Measurements from ENCODE around the gene FAM120A.

FAM120A gene

DNA sequence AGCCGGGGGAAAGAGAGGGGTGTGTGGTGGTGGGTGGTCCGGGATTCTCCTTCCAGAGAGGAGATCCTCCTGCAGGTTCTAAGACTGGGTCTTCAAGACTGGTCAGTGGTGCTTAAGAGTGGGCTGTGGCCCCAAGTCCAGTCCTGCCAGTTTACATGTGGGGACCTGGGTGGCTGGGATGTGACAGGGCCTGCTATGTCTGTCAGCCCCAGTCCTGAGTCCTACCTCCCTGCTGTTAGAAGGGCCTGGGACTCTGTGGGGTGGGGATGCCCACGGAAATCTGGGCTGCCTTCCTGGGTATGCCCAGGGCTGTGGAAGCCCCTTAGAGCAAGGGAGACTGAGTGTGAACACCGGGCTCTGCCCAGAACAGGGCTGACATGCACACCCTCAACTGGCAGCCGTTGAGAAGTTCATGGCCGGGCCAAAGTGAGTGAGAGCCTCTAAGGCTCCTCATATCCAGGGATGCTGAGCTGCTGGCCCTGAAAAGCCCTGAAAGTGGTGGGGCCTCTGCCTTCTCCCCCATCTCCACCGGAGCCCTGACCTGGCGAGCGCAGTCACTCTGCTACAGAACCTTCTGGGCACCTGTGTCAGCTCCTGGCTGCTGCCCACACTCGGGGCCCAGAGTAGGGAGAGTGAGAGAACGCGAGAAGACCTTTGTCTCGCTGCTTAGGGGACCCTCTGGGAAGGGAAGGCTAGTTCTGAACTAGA is 126.6 kb downstream of the FAM120A start:
- no peak for DNase-seq (ENCODE audit: low read depth)

GRCh38 chr9:93578844-93579243 is 127.4 kb downstream of the FAM120A start:
- no peak for DNase-seq (ENCODE audit: low read depth)

DNA sequence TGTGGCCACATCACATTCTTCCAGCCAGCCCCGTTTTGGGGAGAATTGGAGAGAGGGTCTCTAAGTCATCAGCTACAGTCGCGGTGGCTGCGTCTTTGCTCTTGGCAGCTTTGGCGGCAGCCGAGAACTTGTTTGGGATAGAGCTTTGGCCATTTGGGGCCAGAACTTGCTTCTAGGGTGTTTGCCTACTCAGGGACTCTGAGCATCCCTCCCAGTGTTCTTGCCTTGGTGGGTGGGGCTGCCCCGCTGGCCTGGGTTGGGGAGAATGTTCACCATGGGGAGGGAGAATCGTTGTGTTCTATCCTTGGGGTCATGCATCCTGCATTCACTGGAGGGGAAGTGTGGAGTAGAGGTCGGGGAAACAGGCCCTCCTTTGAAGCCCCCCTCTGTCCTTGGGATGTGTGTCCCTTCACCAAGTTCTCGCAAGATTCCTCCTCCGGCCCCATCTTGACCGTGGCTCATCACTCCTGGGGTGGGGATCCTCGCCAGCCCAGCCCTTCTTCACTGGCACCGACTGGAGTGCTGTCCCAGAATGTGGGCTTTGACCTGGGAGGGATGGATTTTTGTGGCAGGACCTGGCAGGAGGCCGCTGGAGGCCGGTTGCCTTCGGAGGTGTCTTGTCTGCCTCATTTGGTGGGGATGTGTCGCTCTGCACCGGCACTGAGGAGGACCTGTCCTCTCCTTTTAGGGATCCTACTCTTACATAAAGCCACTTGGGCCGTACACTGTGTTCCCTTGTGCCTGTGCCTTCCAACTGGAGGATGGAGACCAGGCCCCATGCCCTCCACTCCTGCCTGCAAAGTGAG is 128.4 kb downstream of the FAM120A start:
- no peak for DNase-seq (ENCODE audit: low read depth)

- DNase-seq (ENCODE audit: low read depth): no peak
Measured at GRCh38 chr9:93580654-93581380, 129.3 kb downstream of the FAM120A start.

- no peak for DNase-seq (ENCODE audit: low read depth)
Measured at GRCh38 chr9:93582115-93582514, 130.6 kb downstream of the FAM120A start.

- DNase-seq (ENCODE audit: low read depth): no peak
Measured at GRCh38 chr9:93582550-93582949, 131.1 kb downstream of the FAM120A start.

- DNase-seq (ENCODE audit: low read depth): no peak
Measured at GRCh38 chr9:93585259-93585658, 133.8 kb downstream of the FAM120A start.

- DNase-seq (ENCODE audit: low read depth): no peak
Measured at GRCh38 chr9:93585695-93586094, 134.2 kb downstream of the FAM120A start.

GRCh38 chr9:93586290-93587057 is 135.0 kb downstream of the FAM120A start:
- DNase-seq (ENCODE audit: low read depth): no peak

GRCh38 chr9:93587284-93587650 is 135.8 kb downstream of the FAM120A start:
- no peak for DNase-seq (ENCODE audit: low read depth)

- no peak for DNase-seq (ENCODE audit: low read depth)
Measured at GRCh38 chr9:93587651-93588347, 136.3 kb downstream of the FAM120A start.

DNA sequence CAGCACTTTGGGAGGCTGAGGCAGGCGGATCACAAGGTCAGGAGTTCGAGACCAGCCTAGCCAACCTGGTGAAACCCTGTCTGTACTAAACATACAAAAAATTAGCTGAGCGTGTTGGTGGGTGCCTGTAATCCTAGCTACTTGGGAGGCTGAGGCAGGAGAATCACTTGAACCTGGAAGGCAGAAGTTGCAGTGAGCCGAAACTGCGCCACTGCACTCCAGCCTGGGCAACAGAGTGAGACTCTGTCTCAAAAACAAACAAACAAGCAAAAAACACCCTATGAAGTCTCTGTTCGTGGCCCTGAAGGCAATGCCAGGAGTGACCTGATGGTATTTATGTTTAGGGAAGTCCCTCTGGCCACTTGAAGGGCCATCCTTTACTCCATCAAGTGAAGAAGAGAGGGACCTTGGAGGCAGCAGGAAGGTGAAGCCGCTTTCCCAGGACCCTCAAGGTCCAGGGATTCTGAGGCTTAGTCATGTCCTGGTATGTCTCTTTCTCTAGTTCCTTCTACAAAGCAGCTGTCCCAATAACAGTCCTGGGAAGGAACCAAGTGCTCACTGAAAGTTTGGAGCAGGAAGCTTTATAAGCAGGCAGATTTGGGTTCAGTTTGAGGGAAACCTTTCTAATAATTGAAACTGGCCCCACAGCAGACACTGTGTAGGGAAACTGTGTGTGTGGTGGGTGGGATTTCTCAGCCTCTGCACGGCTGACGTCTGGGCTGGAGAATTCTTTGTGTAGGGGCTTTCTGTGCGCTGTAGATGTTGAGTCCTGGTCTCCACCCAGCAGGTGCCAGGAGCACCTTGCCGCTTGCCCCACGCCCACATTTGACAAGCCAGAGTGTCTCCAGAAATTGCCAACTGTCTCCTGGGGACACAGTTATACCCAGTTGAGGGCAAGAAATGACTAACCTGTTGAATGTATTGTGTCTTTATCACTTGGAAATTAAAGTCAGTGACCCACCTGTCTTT is 137.4 kb downstream of the FAM120A start:
- no peak for DNase-seq (ENCODE audit: low read depth)

DNA sequence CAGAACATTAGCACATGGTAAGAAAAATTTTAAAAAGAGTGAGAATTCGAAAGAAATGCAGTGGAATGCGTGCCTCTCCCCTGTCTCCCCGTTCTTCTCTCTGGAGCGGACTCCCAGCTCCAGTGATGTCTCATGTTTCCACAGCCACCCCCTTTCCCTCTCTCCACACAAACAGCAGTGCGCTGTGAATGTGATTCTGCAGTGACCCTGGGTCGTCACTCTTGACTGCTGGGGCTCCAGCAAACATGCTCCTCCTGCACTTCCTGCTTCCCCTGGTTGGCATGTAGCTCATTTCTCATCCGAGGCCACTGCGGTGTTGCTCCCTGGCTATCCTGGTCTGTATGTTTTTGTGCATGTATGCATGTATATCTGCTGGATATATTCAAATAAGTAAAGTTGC is 138.2 kb downstream of the FAM120A start:
- DNase-seq (ENCODE audit: low read depth): no peak

- no peak for DNase-seq (ENCODE audit: low read depth)
Measured at GRCh38 chr9:93590609-93591234, 139.2 kb downstream of the FAM120A start.

GRCh38 chr9:93591301-93592007 is 140.0 kb downstream of the FAM120A start:
- no peak for DNase-seq (ENCODE audit: low read depth)

- DNase-seq (ENCODE audit: low read depth): no peak
Measured at GRCh38 chr9:93592008-93592642, 140.6 kb downstream of the FAM120A start.

GRCh38 chr9:93592643-93593021 is 141.1 kb downstream of the FAM120A start:
- no peak for DNase-seq (ENCODE audit: low read depth)

DNA sequence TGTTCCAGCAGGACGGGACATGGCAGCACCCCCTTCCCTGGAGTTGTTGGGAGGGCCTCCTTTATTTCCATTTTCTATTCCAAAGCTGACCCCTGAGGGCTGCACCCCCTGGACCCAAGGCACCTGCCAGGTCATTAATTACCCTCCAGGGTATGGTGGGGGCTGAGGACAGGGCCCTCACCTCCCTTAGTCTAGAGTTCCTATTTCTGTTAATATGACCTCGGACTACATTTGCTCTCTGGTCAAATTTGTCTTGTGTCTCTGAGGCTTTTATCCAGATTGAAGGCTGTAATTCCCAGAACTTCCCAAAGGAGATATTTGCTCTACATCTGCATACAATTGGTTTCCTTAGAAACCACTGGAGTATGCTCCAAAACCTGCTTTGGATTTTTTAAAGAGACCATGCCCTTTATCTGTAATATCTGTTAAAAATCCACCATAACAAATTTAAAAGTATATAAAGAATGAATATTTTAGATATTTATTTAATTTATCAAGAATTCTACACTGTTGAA is 141.7 kb downstream of the FAM120A start:
- no peak for DNase-seq (ENCODE audit: low read depth)
